GM23338 (cell line): ENCODE data around the gene GFRA1. TPM values are rescaled to one million over a fixed set of nuclear protein-coding genes. Genes with fewer than 3 reads are reported as not detected.

ENCODE experiments used
- ATAC-seq: fragments of 200-7000 bp; cut with Tn5 transposase; 3 replicates; pipeline ENCODE4 v1.9.1; 2020
- DNase-seq: peaks from one replicate; pipeline ENCODE4 v3.0.0-alpha.2; 2015; ENCODE audit warnings: low spot score
- H2AFZ ChIP-seq: fragments of 200-600 bp; sonication (generic); 2 replicates; pipeline ENCODE4 v1.8.0; 2016; ENCODE audit warnings: antibody characterized with exemption, mild to moderate bottlenecking, moderate library complexity
- H3F3A ChIP-seq: fragments of 200-600 bp; sonication (generic); replicated peaks from 2 replicates; pipeline ENCODE4 v1.8.0; 2017; ENCODE audit warnings: antibody characterized with exemption, mixed run types, low read depth
- H3K27ac ChIP-seq: fragments of 200-600 bp; sonication (generic); 2 replicates; pipeline ENCODE4 v1.6.1; 2016; ENCODE audit warnings: low read depth
- H3K27me3 ChIP-seq: fragments of 200-600 bp; sonication (generic); 2 replicates; pipeline ENCODE4 v1.8.0; 2016; ENCODE audit warnings: mild to moderate bottlenecking, mixed run types, moderate library complexity; ENCODE audit not compliant: insufficient read depth
- H3K36me3 ChIP-seq: fragments of 200-600 bp; sonication (generic); 2 replicates; pipeline ENCODE4 v1.8.0; 2016; ENCODE audit warnings: mild to moderate bottlenecking; ENCODE audit not compliant: insufficient read depth
- H3K4me1 ChIP-seq: fragments of 200-600 bp; sonication (generic); 2 replicates; pipeline ENCODE4 v1.8.0; 2016; ENCODE audit warnings: mild to moderate bottlenecking, moderate library complexity; ENCODE audit not compliant: insufficient read depth
- H3K4me2 ChIP-seq: fragments of 200-600 bp; sonication (generic); 2 replicates; pipeline ENCODE4 v1.7.1; 2017; ENCODE audit warnings: mixed run types
- H3K4me3 ChIP-seq: fragments of 200-600 bp; sonication (generic); 2 replicates; pipeline ENCODE4 v1.6.1; 2016; ENCODE audit warnings: mixed run types
- H3K79me2 ChIP-seq: fragments of 200-600 bp; sonication (generic); replicated peaks from 2 replicates; pipeline ENCODE4 v1.8.0; 2017; ENCODE audit warnings: mild to moderate bottlenecking; ENCODE audit not compliant: insufficient read depth
- H3K9me2 ChIP-seq: fragments of 200-600 bp; sonication (generic); 2 replicates; pipeline ENCODE4 v1.8.0; 2017; ENCODE audit not compliant: insufficient read depth
- H4K20me1 ChIP-seq: fragments of 200-600 bp; sonication (generic); replicated peaks from 2 replicates; pipeline ENCODE4 v1.8.0; 2017; ENCODE audit warnings: mild to moderate bottlenecking; ENCODE audit not compliant: insufficient read depth
- H3K27ac Mint-ChIP-seq: 2 replicates; pipeline ENCODE4 v1.8.0; 2020; ENCODE audit warnings: inconsistent platforms, mild to moderate bottlenecking, moderate library complexity, mixed read lengths
- H3K27me3 Mint-ChIP-seq: 3 replicates; pipeline ENCODE4 v1.8.0; 2022; ENCODE audit warnings: low read depth, mild to moderate bottlenecking, moderate library complexity, mixed read lengths, inconsistent platforms; ENCODE audit not compliant: insufficient read depth, poor library complexity
- H3K36me3 Mint-ChIP-seq: 3 replicates; pipeline ENCODE4 v1.8.0; 2021; ENCODE audit warnings: low read depth, mild to moderate bottlenecking, inconsistent platforms, moderate library complexity, mixed read lengths
- H3K4me1 Mint-ChIP-seq: 3 replicates; pipeline ENCODE4 v1.8.0; 2020; ENCODE audit warnings: mild to moderate bottlenecking, inconsistent platforms, mixed read lengths
- H3K4me3 Mint-ChIP-seq: 3 replicates; pipeline ENCODE4 v1.8.0; 2021; ENCODE audit warnings: moderate library complexity, mild to moderate bottlenecking, inconsistent platforms, mixed read lengths
- H3K9me3 Mint-ChIP-seq: 3 replicates; pipeline ENCODE4 v1.8.0; 2020; ENCODE audit warnings: moderate library complexity, mild to moderate bottlenecking, inconsistent platforms, mixed read lengths
- CREB1 ChIP-seq: fragments of 250-450 bp; sonication (Bioruptor Pico); IDR thresholded peaks from 2 replicates; pipeline ENCODE4 v1.5.0; 2020; ENCODE audit warnings: low read depth, mild to moderate bottlenecking, moderate library complexity
- EZH2 ChIP-seq: fragments of 200-600 bp; sonication (generic); IDR thresholded peaks from one replicate; pipeline ENCODE4 v1.8.0; 2017; ENCODE audit warnings: antibody characterized with exemption, mild to moderate bottlenecking, low read depth; ENCODE audit not compliant: unreplicated experiment
- EZH2phosphoT487 ChIP-seq: fragments of 200-600 bp; sonication (generic); IDR thresholded peaks from one replicate; pipeline ENCODE4 v1.8.1; 2018; ENCODE audit warnings: antibody characterized with exemption; ENCODE audit not compliant: unreplicated experiment
- JUNB ChIP-seq: IDR thresholded peaks from one replicate; pipeline ENCODE4 v1.6.1; 2016; ENCODE audit warnings: antibody characterized with exemption; ENCODE audit not compliant: unreplicated experiment
- NANOG ChIP-seq: IDR thresholded peaks from 2 replicates; pipeline ENCODE4 v1.6.1; 2016; ENCODE audit warnings: antibody characterized with exemption, borderline replicate concordance
- STAT1 ChIP-seq: IDR thresholded peaks from one replicate; pipeline ENCODE4 v1.6.1; 2016; ENCODE audit warnings: antibody characterized with exemption; ENCODE audit not compliant: unreplicated experiment
- ZNF331 ChIP-seq: fragments of 250-450 bp; sonication (Bioruptor Pico); IDR thresholded peaks from 2 replicates; pipeline ENCODE4 v1.5.0; 2020; ENCODE audit warnings: low read depth, mild to moderate bottlenecking, moderate library complexity
- polyA plus RNA-seq: library from polyadenylated mRNA; unstranded; fragments of >200 nt; fragmentation: Nextera tagmentation; extraction: Ambion mirVana; gene quantifications from 2 replicates; pipeline ENCODE4 v1.2.1, GENCODE V29; 2016
- total RNA-seq: library from RNA; depleted of rRNA; stranded (reverse); fragments of >200 nt; shearing (Covaris generic); gene quantifications from 2 replicates; pipeline ENCODE4 v1.2.3, GENCODE V29; 2014
- TF ChIP-seq, protein P1 (sequence below): fragments of 250-450 bp; sonication (Bioruptor Pico); IDR thresholded peaks from 2 replicates; pipeline ENCODE4 v1.5.0; 2020; ENCODE audit warnings: mild to moderate bottlenecking, moderate library complexity
- TF ChIP-seq, protein P2 (sequence below): IDR thresholded peaks from 2 replicates; pipeline ENCODE4 v1.6.1; 2016; ENCODE audit warnings: antibody characterized with exemption
- TF ChIP-seq, protein P3 (sequence below): IDR thresholded peaks from one replicate; pipeline ENCODE4 v1.6.1; 2018; ENCODE audit warnings: antibody characterized with exemption; ENCODE audit not compliant: unreplicated experiment

GFRA1 gene
- total and polyA plus RNA-seq, 2 experiments from 2014 or later: 1.4 to 2.8 TPM

DNA sequence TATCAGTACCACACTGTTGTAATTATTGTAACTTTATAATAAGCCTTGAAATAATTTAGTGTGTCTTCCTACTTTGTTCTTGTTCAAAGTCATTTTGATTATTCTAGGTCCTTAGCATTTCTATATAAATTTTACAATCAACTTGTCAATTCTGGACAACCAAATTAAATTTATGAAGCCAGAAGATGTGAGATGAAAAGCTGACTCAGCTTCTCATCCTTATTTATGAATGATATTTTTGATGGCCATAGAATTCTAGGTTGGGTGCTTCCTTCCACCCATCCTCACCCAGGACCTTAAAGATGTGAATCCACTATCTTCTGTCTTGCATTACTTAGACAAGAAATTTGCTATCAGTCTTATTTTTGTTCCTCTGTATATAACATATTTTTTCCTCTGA, 261.1 kb downstream of the GFRA1 start:
- Histone ChIP-seq H3K9me2 (peaks cover 11% of the 10 kb centered on the region), H3K4me2 (no peak overlapping the region), H3F3A (no peaks in the 10 kb centered on the region), H2AFZ (no peak overlapping the region), H3K4me1 (no peaks in the 10 kb centered on the region), H3K36me3 (no peaks in the 10 kb centered on the region), H3K27me3 (no peaks in the 10 kb centered on the region), H3K4me3 (no peak overlapping the region), H4K20me1 (no peaks in the 10 kb centered on the region), H3K79me2 (no peaks in the 10 kb centered on the region), H3K27ac (no peak overlapping the region)
- peaks cover 2% of the 10 kb centered on the region; the same call in 1 of the 3 replicates for H3K4me1 Mint-ChIP-seq
- H3K27ac Mint-ChIP-seq: no peak overlapping the region
- H3K4me3 Mint-ChIP-seq: no peak overlapping the region
- H3K27me3 Mint-ChIP-seq: no peaks in the 10 kb centered on the region
- no peak for ATAC-seq
- H3K36me3 Mint-ChIP-seq: no peaks in the 10 kb centered on the region
- no peaks in the 10 kb centered on the region for H3K9me3 Mint-ChIP-seq
- TF ChIP-seq, protein P1, sequence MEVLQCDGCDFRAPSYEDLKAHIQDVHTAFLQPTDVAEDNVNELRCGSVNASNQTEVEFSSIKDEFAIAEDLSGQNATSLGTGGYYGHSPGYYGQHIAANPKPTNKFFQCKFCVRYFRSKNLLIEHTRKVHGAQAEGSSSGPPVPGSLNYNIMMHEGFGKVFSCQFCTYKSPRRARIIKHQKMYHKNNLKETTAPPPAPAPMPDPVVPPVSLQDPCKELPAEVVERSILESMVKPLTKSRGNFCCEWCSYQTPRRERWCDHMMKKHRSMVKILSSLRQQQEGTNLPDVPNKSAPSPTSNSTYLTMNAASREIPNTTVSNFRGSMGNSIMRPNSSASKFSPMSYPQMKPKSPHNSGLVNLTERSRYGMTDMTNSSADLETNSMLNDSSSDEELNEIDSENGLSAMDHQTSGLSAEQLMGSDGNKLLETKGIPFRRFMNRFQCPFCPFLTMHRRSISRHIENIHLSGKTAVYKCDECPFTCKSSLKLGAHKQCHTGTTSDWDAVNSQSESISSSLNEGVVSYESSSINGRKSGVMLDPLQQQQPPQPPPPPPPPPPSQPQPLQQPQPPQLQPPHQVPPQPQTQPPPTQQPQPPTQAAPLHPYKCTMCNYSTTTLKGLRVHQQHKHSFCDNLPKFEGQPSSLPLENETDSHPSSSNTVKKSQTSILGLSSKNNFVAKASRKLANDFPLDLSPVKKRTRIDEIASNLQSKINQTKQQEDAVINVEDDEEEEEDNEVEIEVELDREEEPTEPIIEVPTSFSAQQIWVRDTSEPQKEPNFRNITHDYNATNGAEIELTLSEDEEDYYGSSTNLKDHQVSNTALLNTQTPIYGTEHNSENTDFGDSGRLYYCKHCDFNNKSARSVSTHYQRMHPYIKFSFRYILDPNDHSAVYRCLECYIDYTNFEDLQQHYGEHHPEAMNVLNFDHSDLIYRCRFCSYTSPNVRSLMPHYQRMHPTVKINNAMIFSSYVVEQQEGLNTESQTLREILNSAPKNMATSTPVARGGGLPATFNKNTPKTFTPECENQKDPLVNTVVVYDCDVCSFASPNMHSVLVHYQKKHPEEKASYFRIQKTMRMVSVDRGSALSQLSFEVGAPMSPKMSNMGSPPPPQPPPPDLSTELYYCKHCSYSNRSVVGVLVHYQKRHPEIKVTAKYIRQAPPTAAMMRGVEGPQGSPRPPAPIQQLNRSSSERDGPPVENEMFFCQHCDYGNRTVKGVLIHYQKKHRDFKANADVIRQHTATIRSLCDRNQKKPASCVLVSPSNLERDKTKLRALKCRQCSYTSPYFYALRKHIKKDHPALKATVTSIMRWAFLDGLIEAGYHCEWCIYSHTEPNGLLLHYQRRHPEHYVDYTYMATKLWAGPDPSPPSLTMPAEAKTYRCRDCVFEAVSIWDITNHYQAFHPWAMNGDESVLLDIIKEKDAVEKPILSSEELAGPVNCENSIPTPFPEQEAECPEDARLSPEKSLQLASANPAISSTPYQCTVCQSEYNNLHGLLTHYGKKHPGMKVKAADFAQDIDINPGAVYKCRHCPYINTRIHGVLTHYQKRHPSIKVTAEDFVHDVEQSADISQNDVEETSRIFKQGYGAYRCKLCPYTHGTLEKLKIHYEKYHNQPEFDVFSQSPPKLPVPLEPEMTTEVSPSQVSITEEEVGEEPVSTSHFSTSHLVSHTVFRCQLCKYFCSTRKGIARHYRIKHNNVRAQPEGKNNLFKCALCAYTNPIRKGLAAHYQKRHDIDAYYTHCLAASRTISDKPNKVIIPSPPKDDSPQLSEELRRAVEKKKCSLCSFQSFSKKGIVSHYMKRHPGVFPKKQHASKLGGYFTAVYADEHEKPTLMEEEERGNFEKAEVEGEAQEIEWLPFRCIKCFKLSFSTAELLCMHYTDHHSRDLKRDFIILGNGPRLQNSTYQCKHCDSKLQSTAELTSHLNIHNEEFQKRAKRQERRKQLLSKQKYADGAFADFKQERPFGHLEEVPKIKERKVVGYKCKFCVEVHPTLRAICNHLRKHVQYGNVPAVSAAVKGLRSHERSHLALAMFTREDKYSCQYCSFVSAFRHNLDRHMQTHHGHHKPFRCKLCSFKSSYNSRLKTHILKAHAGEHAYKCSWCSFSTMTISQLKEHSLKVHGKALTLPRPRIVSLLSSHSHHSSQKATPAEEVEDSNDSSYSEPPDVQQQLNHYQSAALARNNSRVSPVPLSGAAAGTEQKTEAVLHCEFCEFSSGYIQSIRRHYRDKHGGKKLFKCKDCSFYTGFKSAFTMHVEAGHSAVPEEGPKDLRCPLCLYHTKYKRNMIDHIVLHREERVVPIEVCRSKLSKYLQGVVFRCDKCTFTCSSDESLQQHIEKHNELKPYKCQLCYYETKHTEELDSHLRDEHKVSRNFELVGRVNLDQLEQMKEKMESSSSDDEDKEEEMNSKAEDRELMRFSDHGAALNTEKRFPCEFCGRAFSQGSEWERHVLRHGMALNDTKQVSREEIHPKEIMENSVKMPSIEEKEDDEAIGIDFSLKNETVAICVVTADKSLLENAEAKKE (CRISPR knock-in tag): no peak
- no peak for TF ChIP-seq CREB1 (CRISPR knock-in tag)
- TF ChIP-seq EZH2phosphoT487: no peak
- TF ChIP-seq, protein P2, sequence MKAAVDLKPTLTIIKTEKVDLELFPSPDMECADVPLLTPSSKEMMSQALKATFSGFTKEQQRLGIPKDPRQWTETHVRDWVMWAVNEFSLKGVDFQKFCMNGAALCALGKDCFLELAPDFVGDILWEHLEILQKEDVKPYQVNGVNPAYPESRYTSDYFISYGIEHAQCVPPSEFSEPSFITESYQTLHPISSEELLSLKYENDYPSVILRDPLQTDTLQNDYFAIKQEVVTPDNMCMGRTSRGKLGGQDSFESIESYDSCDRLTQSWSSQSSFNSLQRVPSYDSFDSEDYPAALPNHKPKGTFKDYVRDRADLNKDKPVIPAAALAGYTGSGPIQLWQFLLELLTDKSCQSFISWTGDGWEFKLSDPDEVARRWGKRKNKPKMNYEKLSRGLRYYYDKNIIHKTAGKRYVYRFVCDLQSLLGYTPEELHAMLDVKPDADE: no peak
- no peak for TF ChIP-seq ZNF331 (CRISPR knock-in tag)
- no peak for TF ChIP-seq STAT1
- no peak for TF ChIP-seq NANOG
- TF ChIP-seq EZH2: no peak
- TF ChIP-seq, protein P3, sequence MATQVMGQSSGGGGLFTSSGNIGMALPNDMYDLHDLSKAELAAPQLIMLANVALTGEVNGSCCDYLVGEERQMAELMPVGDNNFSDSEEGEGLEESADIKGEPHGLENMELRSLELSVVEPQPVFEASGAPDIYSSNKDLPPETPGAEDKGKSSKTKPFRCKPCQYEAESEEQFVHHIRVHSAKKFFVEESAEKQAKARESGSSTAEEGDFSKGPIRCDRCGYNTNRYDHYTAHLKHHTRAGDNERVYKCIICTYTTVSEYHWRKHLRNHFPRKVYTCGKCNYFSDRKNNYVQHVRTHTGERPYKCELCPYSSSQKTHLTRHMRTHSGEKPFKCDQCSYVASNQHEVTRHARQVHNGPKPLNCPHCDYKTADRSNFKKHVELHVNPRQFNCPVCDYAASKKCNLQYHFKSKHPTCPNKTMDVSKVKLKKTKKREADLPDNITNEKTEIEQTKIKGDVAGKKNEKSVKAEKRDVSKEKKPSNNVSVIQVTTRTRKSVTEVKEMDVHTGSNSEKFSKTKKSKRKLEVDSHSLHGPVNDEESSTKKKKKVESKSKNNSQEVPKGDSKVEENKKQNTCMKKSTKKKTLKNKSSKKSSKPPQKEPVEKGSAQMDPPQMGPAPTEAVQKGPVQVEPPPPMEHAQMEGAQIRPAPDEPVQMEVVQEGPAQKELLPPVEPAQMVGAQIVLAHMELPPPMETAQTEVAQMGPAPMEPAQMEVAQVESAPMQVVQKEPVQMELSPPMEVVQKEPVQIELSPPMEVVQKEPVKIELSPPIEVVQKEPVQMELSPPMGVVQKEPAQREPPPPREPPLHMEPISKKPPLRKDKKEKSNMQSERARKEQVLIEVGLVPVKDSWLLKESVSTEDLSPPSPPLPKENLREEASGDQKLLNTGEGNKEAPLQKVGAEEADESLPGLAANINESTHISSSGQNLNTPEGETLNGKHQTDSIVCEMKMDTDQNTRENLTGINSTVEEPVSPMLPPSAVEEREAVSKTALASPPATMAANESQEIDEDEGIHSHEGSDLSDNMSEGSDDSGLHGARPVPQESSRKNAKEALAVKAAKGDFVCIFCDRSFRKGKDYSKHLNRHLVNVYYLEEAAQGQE: no peak
- TF ChIP-seq JUNB: no peak
- DNase-seq: no peak
